ENCODE data around the gene MAP2K5. TPM values are rescaled to one million over a fixed set of nuclear protein-coding genes. Genes with fewer than 3 reads are reported as not detected.

MAP2K5 gene
- total RNA-seq, 6 experiments from 2014 or later = 5.0 to 11.6 (median 8.8) TPM

GRCh38 chr15:67854358-67854757, 311.9 kb downstream of the MAP2K5 start:
- Histone ChIP-seq H3K4me3 (no peak overlapping the region), H3K27ac (no peak overlapping the region), H3K27me3 (no peaks in the 10 kb centered on the region), H3K9me3 (no peaks in the 10 kb centered on the region), H3K4me1 (no peaks in the 10 kb centered on the region), H3K36me3 (no peaks in the 10 kb centered on the region)
- DNase-seq = peak in 1 of 3 donors; percentile 30
- intact Hi-C loops (cut with DNase I) = loop anchor here in 1 of 2 donors (10.0 kb wide), 1 partner anchor 300 kb away; no protein-coding TSS in a partner anchor
- TF ChIP-seq POLR2A (IDR thresholded peaks at IDR 0.05) = no peak
- TF ChIP-seq, protein P1, sequence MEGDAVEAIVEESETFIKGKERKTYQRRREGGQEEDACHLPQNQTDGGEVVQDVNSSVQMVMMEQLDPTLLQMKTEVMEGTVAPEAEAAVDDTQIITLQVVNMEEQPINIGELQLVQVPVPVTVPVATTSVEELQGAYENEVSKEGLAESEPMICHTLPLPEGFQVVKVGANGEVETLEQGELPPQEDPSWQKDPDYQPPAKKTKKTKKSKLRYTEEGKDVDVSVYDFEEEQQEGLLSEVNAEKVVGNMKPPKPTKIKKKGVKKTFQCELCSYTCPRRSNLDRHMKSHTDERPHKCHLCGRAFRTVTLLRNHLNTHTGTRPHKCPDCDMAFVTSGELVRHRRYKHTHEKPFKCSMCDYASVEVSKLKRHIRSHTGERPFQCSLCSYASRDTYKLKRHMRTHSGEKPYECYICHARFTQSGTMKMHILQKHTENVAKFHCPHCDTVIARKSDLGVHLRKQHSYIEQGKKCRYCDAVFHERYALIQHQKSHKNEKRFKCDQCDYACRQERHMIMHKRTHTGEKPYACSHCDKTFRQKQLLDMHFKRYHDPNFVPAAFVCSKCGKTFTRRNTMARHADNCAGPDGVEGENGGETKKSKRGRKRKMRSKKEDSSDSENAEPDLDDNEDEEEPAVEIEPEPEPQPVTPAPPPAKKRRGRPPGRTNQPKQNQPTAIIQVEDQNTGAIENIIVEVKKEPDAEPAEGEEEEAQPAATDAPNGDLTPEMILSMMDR (IDR thresholded peaks at IDR 0.05) = no peak
- no peak for ATAC-seq
- no CpG with 5 or more reads among the region's 1 CpG for WGBS (ENCODE audit: insufficient coverage, low coverage, low lambda C conversion rate, missing lambda C conversion rate)

- DNase-seq = peak in 1 of 3 donors; percentile 3
- 82% methylated on average over 3 of the region's 3 CpGs for WGBS (ENCODE audit: insufficient coverage, low coverage, low lambda C conversion rate, missing lambda C conversion rate)
- TF ChIP-seq, protein P1 (IDR thresholded peaks at IDR 0.05) = no peak
- no peak for TF ChIP-seq POLR2A (IDR thresholded peaks at IDR 0.05)
- no peak overlapping the region for H3K27ac ChIP-seq
- H3K36me3 ChIP-seq = no peaks in the 10 kb centered on the region
- intact Hi-C loops (cut with DNase I) = loop anchor here in 1 of 2 donors (10.0 kb wide), 1 partner anchor 299 kb away; no protein-coding TSS in a partner anchor
- H3K4me1 ChIP-seq = no peaks in the 10 kb centered on the region
- H3K9me3 ChIP-seq = no peaks in the 10 kb centered on the region
- H3K4me3 ChIP-seq = no peak overlapping the region
- ATAC-seq = no peak
- no peaks in the 10 kb centered on the region for H3K27me3 ChIP-seq
These were observed 313.3 kb downstream of the MAP2K5 start for GRCh38 chr15:67855842-67856241.

Small RNA genes lying within 50 kb of the gene (small RNA-seq; reads per million reads assigned to genes)
- 0 reads per million in 2 experiments for gene RNU6-1

Other genes starting within 250 kb of the MAP2K5 start
- gene C15orf61, start 21.6 kb upstream of the MAP2K5 start, total RNA-seq = 1 to 10 TPM; 1.4 to 3.0 (median 2.3) TPM

Measured in right lobe of liver (tissue), 6 donors.